Measurements from ENCODE around the gene OXCT1.
"Not testable (repeated sequence)": the region's sequence is repeated elsewhere in the genome, so short reads cannot be mapped to it uniquely, and the experiment has no call there.

The OXCT1 gene

GRCh38 chr5:41721516-41721915 is 148.7 kb downstream of the OXCT1 start:
- TF ChIP-seq ZFX (IDR thresholded peaks at IDR 0.05), result no peak
- TF ChIP-seq, protein P1, sequence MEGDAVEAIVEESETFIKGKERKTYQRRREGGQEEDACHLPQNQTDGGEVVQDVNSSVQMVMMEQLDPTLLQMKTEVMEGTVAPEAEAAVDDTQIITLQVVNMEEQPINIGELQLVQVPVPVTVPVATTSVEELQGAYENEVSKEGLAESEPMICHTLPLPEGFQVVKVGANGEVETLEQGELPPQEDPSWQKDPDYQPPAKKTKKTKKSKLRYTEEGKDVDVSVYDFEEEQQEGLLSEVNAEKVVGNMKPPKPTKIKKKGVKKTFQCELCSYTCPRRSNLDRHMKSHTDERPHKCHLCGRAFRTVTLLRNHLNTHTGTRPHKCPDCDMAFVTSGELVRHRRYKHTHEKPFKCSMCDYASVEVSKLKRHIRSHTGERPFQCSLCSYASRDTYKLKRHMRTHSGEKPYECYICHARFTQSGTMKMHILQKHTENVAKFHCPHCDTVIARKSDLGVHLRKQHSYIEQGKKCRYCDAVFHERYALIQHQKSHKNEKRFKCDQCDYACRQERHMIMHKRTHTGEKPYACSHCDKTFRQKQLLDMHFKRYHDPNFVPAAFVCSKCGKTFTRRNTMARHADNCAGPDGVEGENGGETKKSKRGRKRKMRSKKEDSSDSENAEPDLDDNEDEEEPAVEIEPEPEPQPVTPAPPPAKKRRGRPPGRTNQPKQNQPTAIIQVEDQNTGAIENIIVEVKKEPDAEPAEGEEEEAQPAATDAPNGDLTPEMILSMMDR (conservative IDR thresholded peaks at IDR 0.05), result no peak
- no peak overlapping the region for H3K27ac ChIP-seq

GRCh38 chr5:41716382-41716781 is 153.8 kb downstream of the OXCT1 start:
- TF ChIP-seq, protein P1 (conservative IDR thresholded peaks at IDR 0.05), result no peak
- no peak for TF ChIP-seq ZFX (IDR thresholded peaks at IDR 0.05)
- H3K27ac ChIP-seq, result no peak overlapping the region

- H3K27ac ChIP-seq, result not testable (repeated sequence)
These were observed 155.8 kb downstream of the OXCT1 start for GRCh38 chr5:41714446-41714845.

DNA sequence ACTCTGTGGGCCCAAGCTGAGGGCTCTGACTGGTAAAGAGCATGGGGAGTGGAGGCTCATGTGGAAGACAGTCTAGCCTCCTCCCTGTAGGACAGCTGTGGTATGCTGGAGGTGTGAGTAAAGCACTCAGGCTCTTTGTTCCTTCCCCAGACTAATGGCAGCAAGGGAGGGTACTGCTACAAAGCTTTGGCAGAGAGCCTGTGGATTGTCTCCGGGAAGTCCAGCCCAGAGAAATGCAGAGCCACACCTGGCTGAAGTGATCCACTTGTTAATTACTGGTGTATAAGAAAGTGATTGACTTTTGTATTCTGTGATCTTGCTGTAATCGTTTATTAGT is 161.7 kb downstream of the OXCT1 start:
- H3K27ac ChIP-seq, result no peak overlapping the region
- no peak for TF ChIP-seq ZFX (IDR thresholded peaks at IDR 0.05)
- TF ChIP-seq, protein P1 (conservative IDR thresholded peaks at IDR 0.05), result no peak

DNA sequence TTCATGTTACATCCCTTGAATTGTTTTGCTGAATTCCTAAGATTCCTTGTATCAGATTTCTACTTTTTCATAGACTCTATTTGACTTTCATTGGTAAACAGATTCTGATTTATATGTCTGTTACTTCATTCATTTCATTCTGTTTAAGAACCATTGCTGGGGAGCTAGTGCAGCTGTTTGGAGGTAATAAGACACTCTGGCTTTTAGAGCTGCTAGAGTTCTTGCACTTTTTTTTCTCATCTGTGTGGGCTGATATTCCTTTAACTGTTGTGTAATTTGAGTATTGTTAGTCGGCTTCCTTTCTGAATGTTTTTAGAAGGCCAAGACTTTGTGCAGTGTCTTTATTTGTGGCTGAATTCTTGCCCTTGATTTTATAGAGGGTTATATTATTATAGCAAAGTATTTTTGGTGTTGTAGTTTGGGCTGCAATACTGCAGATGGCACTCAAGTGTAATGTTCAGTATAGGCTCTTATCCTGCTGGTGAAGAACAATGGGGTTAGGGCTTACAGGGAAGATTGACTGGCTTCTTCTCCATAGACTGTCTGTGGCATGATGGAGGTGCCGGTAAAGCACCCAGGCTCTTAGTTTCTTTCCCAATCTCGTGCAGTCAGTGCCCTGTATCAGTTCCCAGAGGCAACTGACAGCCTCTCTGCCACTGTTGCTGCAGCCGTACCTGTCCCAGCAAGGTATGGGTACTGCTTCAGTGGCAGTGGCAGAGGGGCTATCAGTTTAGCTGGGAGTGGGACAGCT is 162.2 kb downstream of the OXCT1 start:
- H3K27ac ChIP-seq, result no peak overlapping the region
- no peak for TF ChIP-seq ZFX (IDR thresholded peaks at IDR 0.05)
- TF ChIP-seq, protein P1 (conservative IDR thresholded peaks at IDR 0.05), result peak; percentile 80

DNA sequence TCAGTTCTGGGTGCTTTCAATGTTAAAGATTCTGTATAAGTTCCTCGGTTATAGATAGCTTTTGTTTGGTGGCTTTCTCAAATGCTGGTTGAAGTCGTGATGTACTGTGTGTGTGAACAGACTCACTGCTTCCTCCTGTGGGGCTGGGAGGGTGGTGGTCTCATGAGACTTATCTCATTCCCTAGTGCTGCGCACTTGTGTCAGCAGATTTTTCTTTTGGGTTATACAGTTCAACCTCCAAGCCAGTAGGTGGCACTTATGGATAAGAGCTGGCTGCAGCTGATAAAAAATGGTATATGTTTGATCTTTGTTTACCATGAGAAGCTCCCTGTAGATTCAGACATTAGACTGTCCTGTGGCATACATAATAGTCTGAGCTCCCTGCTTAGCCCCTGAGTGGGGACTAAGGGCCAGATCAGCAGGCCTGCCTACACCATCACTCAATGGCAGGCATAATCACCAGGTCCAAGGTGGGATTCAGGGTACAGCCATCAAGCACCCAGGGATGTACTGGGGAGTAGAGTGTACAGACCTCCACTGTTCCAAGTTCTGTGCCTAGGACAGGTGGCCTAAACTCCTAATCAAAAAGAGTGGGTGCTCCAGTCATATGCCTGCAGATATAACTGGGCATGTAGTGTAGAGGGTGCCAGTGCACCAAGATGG is 174.2 kb downstream of the OXCT1 start:
- H3K27ac ChIP-seq, result no peak overlapping the region
- TF ChIP-seq, protein P1 (conservative IDR thresholded peaks at IDR 0.05), result peak; percentile 70
- TF ChIP-seq ZFX (IDR thresholded peaks at IDR 0.05), result no peak

- no peak for TF ChIP-seq ZFX (IDR thresholded peaks at IDR 0.05)
- TF ChIP-seq, protein P1 (conservative IDR thresholded peaks at IDR 0.05), result no peak
These were observed 183.5 kb downstream of the OXCT1 start for GRCh38 chr5:41686767-41687166.

DNA sequence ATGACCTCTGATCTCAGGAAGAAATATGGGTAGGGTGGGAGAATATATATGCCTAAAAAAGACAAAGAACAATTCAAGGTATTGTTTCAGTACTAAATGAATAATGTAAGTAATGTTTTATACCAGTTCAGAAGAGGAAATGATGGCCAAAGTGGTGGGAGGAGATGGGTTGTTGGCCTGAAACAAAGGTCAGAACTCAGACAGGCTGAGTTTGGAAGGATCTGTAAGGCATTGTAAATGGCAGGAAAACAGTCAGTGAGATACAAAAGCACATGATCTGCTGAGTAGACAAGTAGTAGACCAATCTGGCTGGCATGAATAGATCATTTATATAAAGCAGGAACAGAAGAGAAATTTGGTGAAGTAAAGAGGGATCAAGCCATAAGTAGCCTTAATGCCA is 184.0 kb downstream of the OXCT1 start:
- TF ChIP-seq, protein P1 (conservative IDR thresholded peaks at IDR 0.05), result no peak
- TF ChIP-seq ZFX (IDR thresholded peaks at IDR 0.05), result no peak
- no peak overlapping the region for H3K27ac ChIP-seq

More at GRCh38 chr5:41686767-41687166, 183.5 kb downstream of the OXCT1 start:
- no peak overlapping the region for H3K27ac ChIP-seq
